Heart right ventricle (tissue), 16 donors: ENCODE results near the gene MRPL12. TPM values are rescaled to one million over a fixed set of nuclear protein-coding genes. Genes with fewer than 3 reads are reported as not detected.
A peak's percentile ranks its signal among the peaks of the same experiment; 100 is the strongest.

Experiments used
- ATAC-seq, 8 donors: fragments of 200-7000 bp; cut with Tn5 transposase; one replicate each; pipeline ENCODE4 v1.9.1; 2020; ENCODE audit warnings: mild to moderate bottlenecking in 8 of 8, moderate library complexity in 8 of 8, moderate number of reproducible peaks in 1 of 8
- DNase-seq, 2 donors: peaks; one replicate each; pipeline ENCODE4 v3.0.0-alpha.2; 2020
- H3K27ac ChIP-seq, 10 donors: fragments of 200-600 bp; sonication (generic) in 2 of 10; one replicate each; pipeline versions ENCODE4 v1.5.0 to v1.8.0; 2020 to 2022; ENCODE audit warnings: mild to moderate bottlenecking in 3 of 10
- H3K27me3 ChIP-seq, 7 donors: fragments of 200-600 bp; one replicate each; pipeline ENCODE4 v1.8.0; 2021 to 2022; ENCODE audit warnings: mild to moderate bottlenecking in 2 of 7
- H3K36me3 ChIP-seq, 9 donors: fragments of 200-600 bp; sonication (generic) in 1 of 9; one replicate each; pipeline versions ENCODE4 v1.5.0 to v1.8.0; 2020 to 2022; ENCODE audit warnings: mild to moderate bottlenecking in 2 of 9
- H3K4me1 ChIP-seq, 9 donors: fragments of 200-600 bp; sonication (generic) in 1 of 9; one replicate each; pipeline versions ENCODE4 v1.5.0 to v1.8.0; 2020 to 2022; ENCODE audit warnings: mild to moderate bottlenecking in 4 of 9
- H3K4me3 ChIP-seq, 10 donors: fragments of 200-600 bp; sonication (generic) in 2 of 10; one replicate each; pipeline versions ENCODE4 v1.5.0 to v1.8.0; 2020 to 2022; ENCODE audit warnings: mild to moderate bottlenecking in 7 of 10, moderate library complexity in 2 of 10
- H3K9me3 ChIP-seq, 11 donors: fragments of 200-600 bp in 10 of 11; sonication (generic) in 2 of 11; one replicate each; pipeline versions ENCODE4 v1.5.0 to v1.8.0; 2013 to 2022; ENCODE audit warnings: mild to moderate bottlenecking in 2 of 11, control low read depth in 1 of 11, moderate library complexity in 1 of 11
- WGBS, 2 donors: extraction: QIAGEN DNeasy Blood & Tissue Kit; methylation state at CpG; one replicate each; pipeline ENCODE4 v1.1.7; 2013; ENCODE audit warnings: inconsistent platforms in 1 of 2; 5-methylcytosine and 5-hydroxymethylcytosine counted together
- intact Hi-C, 10 donors: fragments of 100-400 bp; cut with DNase I; formaldehyde crosslinking; loops; one replicate each; pipeline versions ENCODE4 v1.11.1 to v1.14.2; 2022
- microRNA-seq, 2 donors: library from miRNA; unstranded; fragments of <30 nt; microRNA quantifications; one replicate each; pipeline ENCODE4 v1.2.0, GENCODE V29; 2021
- polyA plus RNA-seq, 2 donors: library from polyadenylated mRNA; stranded (reverse); fragments of 200-250 nt; gene quantifications; one replicate each; pipeline ENCODE4 v1.2.3, GENCODE V29; 2013
- total RNA-seq, 10 donors: library from RNA; stranded (reverse); fragmentation: NEBNext Ultra II Directional in 3 of 10; extraction: Animal tissue kit (Norgen Biotek cat#: 25700) in 3 of 10; gene quantifications; one replicate each; pipeline versions ENCODE4 v1.2.1 to v1.2.4, GENCODE V29; 2021 to 2023
- TF ChIP-seq, protein P1 (sequence below), 9 donors: fragments of 200-600 bp; sonication (generic) in 2 of 9; IDR thresholded peaks; one replicate each; pipeline versions ENCODE4 v1.5.0 to v1.8.0; 2021 to 2022; ENCODE audit warnings: antibody characterized with exemption in 9 of 9, mild to moderate bottlenecking in 5 of 9, moderate library complexity in 1 of 9
- donor health status: Arrhythmogenic right ventricular cardiomyopathy.
- donor health status: ischemic (EF 13 %, LVEDD 7.1; RV severe dilation, severe dysfunction).
- donor health status: healthy with polysubstance abuse.
- donor health status: DM: no; HTN: yes; CAD: no.
- donor health status: DM: no; HTN: no; CAD: no.
- donor health status: ischemic (EF 25% LVEDD 6.9; RV normal size, moderate dysfunction).
- donor health status: ischemic (EF 25% LVEDD 5.7; RV mildly dilated, moderate dysfunction).
- donor health status: healthy.
- donor health status: DM: yes; HTN: yes; CAD: no.
- donor health status: Ischemic cardiomyopathy.
- donor health status: ischemic (EF 35%, LVEDD 5.7; RV mildly dilated, moderate dysfunction).
- donor health status: nonischemic (EF 11% LVEDD 7.7; RV severe dilation, severe dysfunction).
- donor health status: DM: yes; HTN: yes; CAD: no.
- donor health status: PGD.
- donor health status: ischemic (EF 29% LVEDD 5.4; RV normal size, mild dysfunction).
- donor health status: nonischemic (EF 23%, LVEDD 6.1; RV moderate dilation, normal function).

The MRPL12 gene
- total and polyA plus RNA-seq, 12 donors, result 105 to 533 (median 135) TPM

GRCh38 chr17:81741049-81741593 lies 38.0 kb downstream of the MRPL12 start:
- intact Hi-C loops, result no loop called here
- TF ChIP-seq, protein P1, sequence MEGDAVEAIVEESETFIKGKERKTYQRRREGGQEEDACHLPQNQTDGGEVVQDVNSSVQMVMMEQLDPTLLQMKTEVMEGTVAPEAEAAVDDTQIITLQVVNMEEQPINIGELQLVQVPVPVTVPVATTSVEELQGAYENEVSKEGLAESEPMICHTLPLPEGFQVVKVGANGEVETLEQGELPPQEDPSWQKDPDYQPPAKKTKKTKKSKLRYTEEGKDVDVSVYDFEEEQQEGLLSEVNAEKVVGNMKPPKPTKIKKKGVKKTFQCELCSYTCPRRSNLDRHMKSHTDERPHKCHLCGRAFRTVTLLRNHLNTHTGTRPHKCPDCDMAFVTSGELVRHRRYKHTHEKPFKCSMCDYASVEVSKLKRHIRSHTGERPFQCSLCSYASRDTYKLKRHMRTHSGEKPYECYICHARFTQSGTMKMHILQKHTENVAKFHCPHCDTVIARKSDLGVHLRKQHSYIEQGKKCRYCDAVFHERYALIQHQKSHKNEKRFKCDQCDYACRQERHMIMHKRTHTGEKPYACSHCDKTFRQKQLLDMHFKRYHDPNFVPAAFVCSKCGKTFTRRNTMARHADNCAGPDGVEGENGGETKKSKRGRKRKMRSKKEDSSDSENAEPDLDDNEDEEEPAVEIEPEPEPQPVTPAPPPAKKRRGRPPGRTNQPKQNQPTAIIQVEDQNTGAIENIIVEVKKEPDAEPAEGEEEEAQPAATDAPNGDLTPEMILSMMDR (IDR thresholded peaks at IDR 0.05), result no peak
- no peaks in the 10 kb centered on the region for H3K9me3 ChIP-seq
- no peak for DNase-seq
- no peak overlapping the region for H3K4me3 ChIP-seq
- ATAC-seq, result peak in 1 of 8 donors; percentile 24
- H3K4me1 ChIP-seq, result peaks cover 0 to 3% (median 1%) of the 10 kb centered on the region in 9 donors
- no peak overlapping the region for H3K27ac ChIP-seq
- 51 to 52% methylated on average over 21 to 22 of the region's 22 CpGs for WGBS, 2 donors
- no peaks in the 10 kb centered on the region for H3K36me3 ChIP-seq
- H3K27me3 ChIP-seq, result peaks cover 0 to 14% (median 10%) of the 10 kb centered on the region in 7 donors

- TF ChIP-seq, protein P1 (IDR thresholded peaks at IDR 0.05), result no peak
- no peak overlapping the region for H3K27ac ChIP-seq
Observed at GRCh38 chr17:81741594-81742452, 38.7 kb downstream of the MRPL12 start.

More at GRCh38 chr17:81741594-81742452, 38.7 kb downstream of the MRPL12 start:
- DNase-seq (no peak), ATAC-seq (peak in 2 of 8 donors; percentile 9 to 49)
- Histone ChIP-seq H3K9me3 (no peaks in the 10 kb centered on the region), H3K4me1 (no peaks in the 10 kb centered on the region), H3K27me3 (peaks cover 0 to 11% (median 10%) of the 10 kb centered on the region in 7 donors), H3K4me3 (no peak overlapping the region), H3K36me3 (no peaks in the 10 kb centered on the region)
- 54 to 60% methylated on average over 26 of the region's 26 CpGs for WGBS, 2 donors
- intact Hi-C loops, result no loop called here

Small RNAs within 50 kb of the gene (microRNA-seq; reads per million reads assigned to microRNA genes)
- 0 to 1.0 reads per million in 2 donors for gene MIR6786

Other genes starting within 250 kb of the MRPL12 start
- gene ACTG1, start 190.6 kb upstream of the MRPL12 start, total RNA-seq, result 100 to 1,000 TPM; 298 to 959 (median 345) TPM
- 1,000 to 10,000 TPM in 1 of 2 donors, 100 to 1,000 TPM in 1; 290 to 1,180 TPM for gene ACTG1, start 190.6 kb upstream of the MRPL12 start, polyA plus RNA-seq
- gene FSCN2, start 175.0 kb upstream of the MRPL12 start, total RNA-seq, result 1 to 10 TPM in 1 of 10 donors, under 1 TPM in 7, not detected in 2; 0.28 to 1.3 (median 0.45) TPM
- under 1 TPM; 0.14 to 0.95 TPM for gene FSCN2, start 175.0 kb upstream of the MRPL12 start, polyA plus RNA-seq
- gene FAAP100, start 151.0 kb upstream of the MRPL12 start, total RNA-seq, result 10 to 100 TPM in 8 of 10 donors, 1 to 10 TPM in 2; 8.7 to 17.2 (median 10.7) TPM
- gene FAAP100, start 151.0 kb upstream of the MRPL12 start, polyA plus RNA-seq, result 10 to 100 TPM; 16.5 to 30.6 TPM
- gene NPLOC4, start 66.3 kb upstream of the MRPL12 start, total RNA-seq, result 100 to 1,000 TPM in 5 of 10 donors, 10 to 100 TPM in 5; 85.8 to 115 (median 98.8) TPM
- gene NPLOC4, start 66.3 kb upstream of the MRPL12 start, polyA plus RNA-seq, result 10 to 100 TPM; 30.7 to 40.3 TPM
- gene TSPAN10, start 66.2 kb upstream of the MRPL12 start, total RNA-seq, result under 1 TPM; 0.12 to 0.57 (median 0.27) TPM
- under 1 TPM; 0.22 to 0.26 TPM for gene TSPAN10, start 66.2 kb upstream of the MRPL12 start, polyA plus RNA-seq
- gene PDE6G, start 46.8 kb upstream of the MRPL12 start, total RNA-seq, result 1 to 10 TPM in 1 of 10 donors, under 1 TPM in 1, not detected in 8; 0.38 to 1.3 TPM
- gene PDE6G, start 46.8 kb upstream of the MRPL12 start, polyA plus RNA-seq, result 1 to 10 TPM in 1 of 2 donors, not detected in 1; 1.3 TPM
- 10 to 100 TPM; 12.6 to 21.6 (median 17.9) TPM for gene OXLD1, start 36.8 kb upstream of the MRPL12 start, total RNA-seq
- gene OXLD1, start 36.8 kb upstream of the MRPL12 start, polyA plus RNA-seq, result 10 to 100 TPM; 36.0 to 51.8 TPM
- gene CCDC137, start 36.6 kb upstream of the MRPL12 start, total RNA-seq, result 1 to 10 TPM; 3.4 to 9.7 (median 5.4) TPM
- 10 to 100 TPM; 11.3 to 14.4 TPM for gene CCDC137, start 36.6 kb upstream of the MRPL12 start, polyA plus RNA-seq
- gene ARL16, start 19.6 kb upstream of the MRPL12 start, total RNA-seq, result 10 to 100 TPM; 11.1 to 19.1 (median 15.7) TPM
- 10 to 100 TPM; 29.1 to 41.2 TPM for gene ARL16, start 19.6 kb upstream of the MRPL12 start, polyA plus RNA-seq
- gene HGS, start 19.4 kb upstream of the MRPL12 start, total RNA-seq, result 10 to 100 TPM; 33.1 to 53.7 (median 37.8) TPM
- 100 to 1,000 TPM in 1 of 2 donors, 10 to 100 TPM in 1; 83.0 to 102 TPM for gene HGS, start 19.4 kb upstream of the MRPL12 start, polyA plus RNA-seq
- gene SLC25A10, start 8.9 kb downstream of the MRPL12 start, total RNA-seq, result 10 to 100 TPM in 2 of 10 donors, 1 to 10 TPM in 8; 6.7 to 10.5 (median 9.1) TPM
- gene SLC25A10, start 8.9 kb downstream of the MRPL12 start, polyA plus RNA-seq, result 10 to 100 TPM; 11.7 to 14.6 TPM
- gene GCGR, start 100.8 kb downstream of the MRPL12 start, total RNA-seq, result not detected
- under 1 TPM in 1 of 2 donors, not detected in 1; 0.03 TPM for gene GCGR, start 100.8 kb downstream of the MRPL12 start, polyA plus RNA-seq
- 100 to 1,000 TPM in 2 of 10 donors, 10 to 100 TPM in 8; 75.1 to 105 (median 88.8) TPM for gene MCRIP1, start 129.9 kb downstream of the MRPL12 start, total RNA-seq
- gene MCRIP1, start 129.9 kb downstream of the MRPL12 start, polyA plus RNA-seq, result 100 to 1,000 TPM; 199 to 239 TPM
- under 1 TPM in 1 of 10 donors, not detected in 9; 0.31 TPM for gene PPP1R27, start 131.7 kb downstream of the MRPL12 start, total RNA-seq
- gene PPP1R27, start 131.7 kb downstream of the MRPL12 start, polyA plus RNA-seq, result under 1 TPM in 1 of 2 donors, not detected in 1; 0.14 TPM
- 100 to 1,000 TPM; 244 to 801 (median 332) TPM for gene P4HB, start 157.2 kb downstream of the MRPL12 start, total RNA-seq
- 100 to 1,000 TPM; 284 to 536 TPM for gene P4HB, start 157.2 kb downstream of the MRPL12 start, polyA plus RNA-seq
- gene ARHGDIA, start 168.0 kb downstream of the MRPL12 start, total RNA-seq, result 100 to 1,000 TPM in 7 of 10 donors, 10 to 100 TPM in 3; 89.9 to 263 (median 110) TPM
- gene ARHGDIA, start 168.0 kb downstream of the MRPL12 start, polyA plus RNA-seq, result 100 to 1,000 TPM in 1 of 2 donors, 10 to 100 TPM in 1; 97.2 to 251 TPM
- gene ALYREF, start 188.2 kb downstream of the MRPL12 start, total RNA-seq, result 10 to 100 TPM; 28.1 to 47.2 (median 32.2) TPM
- 10 to 100 TPM in 1 of 2 donors, 1 to 10 TPM in 1; 3.6 to 45.4 TPM for gene ALYREF, start 188.2 kb downstream of the MRPL12 start, polyA plus RNA-seq
- gene ANAPC11, start 188.4 kb downstream of the MRPL12 start, total RNA-seq, result 100 to 1,000 TPM; 124 to 189 (median 142) TPM
- 100 to 1,000 TPM; 205 to 405 TPM for gene ANAPC11, start 188.4 kb downstream of the MRPL12 start, polyA plus RNA-seq
- gene NPB, start 198.9 kb downstream of the MRPL12 start, total RNA-seq, result under 1 TPM; 0.13 to 0.83 (median 0.32) TPM
- under 1 TPM; 0.49 to 0.73 TPM for gene NPB, start 198.9 kb downstream of the MRPL12 start, polyA plus RNA-seq
- 10 to 100 TPM; 29.5 to 54.7 (median 43.2) TPM for gene PCYT2, start 208.0 kb downstream of the MRPL12 start, total RNA-seq
- gene PCYT2, start 208.0 kb downstream of the MRPL12 start, polyA plus RNA-seq, result 10 to 100 TPM; 54.4 to 64.1 TPM
- 1 to 10 TPM; 4.4 to 9.3 (median 5.9) TPM for gene SIRT7, start 214.8 kb downstream of the MRPL12 start, total RNA-seq
- gene SIRT7, start 214.8 kb downstream of the MRPL12 start, polyA plus RNA-seq, result 10 to 100 TPM; 14.5 to 15.7 TPM
- gene MAFG, start 224.4 kb downstream of the MRPL12 start, total RNA-seq, result 10 to 100 TPM; 10.8 to 30.9 (median 16.3) TPM
- 10 to 100 TPM; 10.5 to 10.6 TPM for gene MAFG, start 224.4 kb downstream of the MRPL12 start, polyA plus RNA-seq
- 1 to 10 TPM; 2.8 to 7.4 (median 3.8) TPM for gene PYCR1, start 233.9 kb downstream of the MRPL12 start, total RNA-seq
- gene PYCR1, start 233.9 kb downstream of the MRPL12 start, polyA plus RNA-seq, result 10 to 100 TPM in 1 of 2 donors, 1 to 10 TPM in 1; 1.2 to 29.6 TPM
- 1 to 10 TPM in 9 of 10 donors, under 1 TPM in 1; 0.92 to 8.6 (median 5.0) TPM for gene MYADML2, start 243.9 kb downstream of the MRPL12 start, total RNA-seq
- 1 to 10 TPM in 1 of 2 donors, under 1 TPM in 1; 0.26 to 4.3 TPM for gene MYADML2, start 243.9 kb downstream of the MRPL12 start, polyA plus RNA-seq